ENCODE results near the gene CARD11. TPM values are rescaled to one million over a fixed set of nuclear protein-coding genes. Genes with fewer than 3 reads are reported as not detected.

CARD11 gene
- total RNA-seq, 1 donor from 2014 or later, result 0.37 TPM

GRCh38 chr7:2971914-2972834, 71.5 kb downstream of the CARD11 start:
- Mint-ChIP-seq H3K27me3 (ENCODE audit: low read depth) (no peaks in the 10 kb centered on the region), H3K36me3 (ENCODE audit: low read depth) (no peaks in the 10 kb centered on the region), H3K27ac (ENCODE audit: unreplicated experiment) (no peak overlapping the region), H3K9me3 (peaks cover 2% of the 10 kb centered on the region), H3K4me1 (no peaks in the 10 kb centered on the region), H3K4me3 (no peak overlapping the region)
- DNase-seq (ENCODE audit: low read depth, low spot score), result no peak
- TF ChIP-seq CTCF (conservative IDR thresholded peaks at IDR 0.05), result no peak

GRCh38 chr7:2970861-2971260, 72.8 kb downstream of the CARD11 start:
- no peaks in the 10 kb centered on the region for H3K4me1 Mint-ChIP-seq
- H3K4me3 Mint-ChIP-seq, result no peak overlapping the region
- no peaks in the 10 kb centered on the region for H3K36me3 Mint-ChIP-seq (ENCODE audit: low read depth)
- H3K27ac Mint-ChIP-seq (ENCODE audit: unreplicated experiment), result no peak overlapping the region
- H3K27me3 Mint-ChIP-seq (ENCODE audit: low read depth), result no peaks in the 10 kb centered on the region
- H3K9me3 Mint-ChIP-seq, result peaks cover 8% of the 10 kb centered on the region
- no peak for TF ChIP-seq CTCF (conservative IDR thresholded peaks at IDR 0.05)
- DNase-seq (ENCODE audit: low read depth, low spot score), result no peak

GRCh38 chr7:2970307-2970664, 73.4 kb downstream of the CARD11 start:
- Mint-ChIP-seq H3K4me1 (no peaks in the 10 kb centered on the region), H3K27ac (ENCODE audit: unreplicated experiment) (no peak overlapping the region), H3K9me3 (peaks cover 14% of the 10 kb centered on the region), H3K4me3 (no peak overlapping the region), H3K36me3 (ENCODE audit: low read depth) (no peaks in the 10 kb centered on the region), H3K27me3 (ENCODE audit: low read depth) (no peaks in the 10 kb centered on the region)
- no peak for TF ChIP-seq CTCF (conservative IDR thresholded peaks at IDR 0.05)
- no peak for DNase-seq (ENCODE audit: low read depth, low spot score)

- no peaks in the 10 kb centered on the region for H3K4me1 Mint-ChIP-seq
- TF ChIP-seq CTCF (conservative IDR thresholded peaks at IDR 0.05), result no peak
- peaks cover 15% of the 10 kb centered on the region for H3K9me3 Mint-ChIP-seq
- H3K36me3 Mint-ChIP-seq (ENCODE audit: low read depth), result no peaks in the 10 kb centered on the region
- no peak overlapping the region for H3K4me3 Mint-ChIP-seq
- H3K27ac Mint-ChIP-seq (ENCODE audit: unreplicated experiment), result no peak overlapping the region
- no peaks in the 10 kb centered on the region for H3K27me3 Mint-ChIP-seq (ENCODE audit: low read depth)
- no peak for DNase-seq (ENCODE audit: low read depth, low spot score)
Measured at GRCh38 chr7:2969398-2970306, 74.0 kb downstream of the CARD11 start.

GRCh38 chr7:2968616-2969397, 74.9 kb downstream of the CARD11 start:
- DNase-seq (ENCODE audit: low read depth, low spot score), result peak; percentile 15
- H3K27ac Mint-ChIP-seq (ENCODE audit: unreplicated experiment), result peak overlapping the region; percentile 44
- H3K4me3 Mint-ChIP-seq, result no peak overlapping the region
- H3K4me1 Mint-ChIP-seq, result no peaks in the 10 kb centered on the region
- peaks cover 15% of the 10 kb centered on the region for H3K9me3 Mint-ChIP-seq
- no peaks in the 10 kb centered on the region for H3K36me3 Mint-ChIP-seq (ENCODE audit: low read depth)
- no peak for TF ChIP-seq CTCF (conservative IDR thresholded peaks at IDR 0.05)
- no peaks in the 10 kb centered on the region for H3K27me3 Mint-ChIP-seq (ENCODE audit: low read depth)

All from neural crest cell (in vitro differentiated cells).